Activated naive CD8-positive, alpha-beta T cell (primary cell): ENCODE results near the gene SEC14L5.
A peak's percentile ranks its signal among the peaks of the same experiment; 100 is the strongest.

Experiments used
- H3K27ac Mint-ChIP-seq: one replicate; pipeline ENCODE4 v1.8.0; 2021; ENCODE audit warnings: mixed read lengths
- H3K27me3 Mint-ChIP-seq: one replicate; pipeline ENCODE4 v1.8.0; 2021; ENCODE audit warnings: mixed read lengths
- H3K36me3 Mint-ChIP-seq: one replicate; pipeline ENCODE4 v1.8.0; 2021; ENCODE audit warnings: mixed read lengths
- H3K4me1 Mint-ChIP-seq: one replicate; pipeline ENCODE4 v1.8.0; 2021; ENCODE audit warnings: low read depth, mixed read lengths
- H3K4me3 Mint-ChIP-seq: one replicate; pipeline ENCODE4 v1.8.0; 2021; ENCODE audit warnings: mild to moderate bottlenecking, mixed read lengths
- H3K9me3 Mint-ChIP-seq: one replicate; pipeline ENCODE4 v1.8.0; 2021; ENCODE audit warnings: low read depth, mixed read lengths

SEC14L5 gene

DNA sequence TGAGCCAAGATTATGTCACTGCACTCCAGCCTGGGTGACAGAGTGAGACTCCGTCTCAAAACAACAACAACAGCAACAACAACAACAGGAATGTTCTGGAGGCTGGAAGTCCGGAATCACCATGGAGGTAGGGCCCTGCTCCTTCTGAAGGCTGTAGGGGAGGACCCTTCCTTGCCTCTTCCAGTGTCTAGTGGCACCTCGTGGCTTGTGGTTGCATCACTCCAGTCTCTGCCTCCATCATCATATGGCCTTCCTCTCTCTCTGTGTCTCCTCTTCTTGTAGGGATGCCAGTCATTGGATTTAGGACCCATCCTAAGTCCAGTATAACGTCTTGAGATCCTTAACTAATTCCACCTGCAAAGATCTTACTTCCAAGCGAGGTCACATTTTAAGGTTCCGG is 61.6 kb downstream of the SEC14L5 start:
- H3K36me3 Mint-ChIP-seq = no peaks in the 10 kb centered on the region
- H3K27me3 Mint-ChIP-seq = peaks cover 2% of the 10 kb centered on the region
- no peaks in the 10 kb centered on the region for H3K4me1 Mint-ChIP-seq
- H3K27ac Mint-ChIP-seq = no peak overlapping the region
- H3K4me3 Mint-ChIP-seq = no peak overlapping the region
- H3K9me3 Mint-ChIP-seq = no peaks in the 10 kb centered on the region

DNA sequence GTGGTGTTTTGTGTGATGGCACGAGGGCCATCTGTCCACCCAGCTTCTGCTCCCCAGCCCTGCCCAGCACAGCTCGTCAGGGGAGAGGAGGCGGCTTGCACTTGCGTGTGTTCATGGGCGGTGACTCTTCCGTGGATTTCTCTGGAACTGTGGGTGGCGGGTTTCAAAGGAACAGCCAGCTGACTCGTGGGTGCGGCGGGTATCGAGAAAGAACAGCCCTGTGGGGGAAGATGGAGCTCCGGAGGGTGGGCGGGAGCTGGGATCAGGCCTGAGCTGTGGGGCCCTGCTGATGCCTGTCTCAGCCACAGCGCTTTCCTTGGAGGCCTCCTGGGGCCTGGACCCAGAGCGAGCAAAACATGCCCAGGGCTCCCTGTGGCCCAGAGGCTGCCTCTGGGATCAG is 62.4 kb downstream of the SEC14L5 start:
- no peak overlapping the region for H3K27ac Mint-ChIP-seq
- no peak overlapping the region for H3K4me3 Mint-ChIP-seq
- no peaks in the 10 kb centered on the region for H3K4me1 Mint-ChIP-seq
- H3K27me3 Mint-ChIP-seq = peaks cover 2% of the 10 kb centered on the region
- no peaks in the 10 kb centered on the region for H3K9me3 Mint-ChIP-seq
- no peaks in the 10 kb centered on the region for H3K36me3 Mint-ChIP-seq

DNA sequence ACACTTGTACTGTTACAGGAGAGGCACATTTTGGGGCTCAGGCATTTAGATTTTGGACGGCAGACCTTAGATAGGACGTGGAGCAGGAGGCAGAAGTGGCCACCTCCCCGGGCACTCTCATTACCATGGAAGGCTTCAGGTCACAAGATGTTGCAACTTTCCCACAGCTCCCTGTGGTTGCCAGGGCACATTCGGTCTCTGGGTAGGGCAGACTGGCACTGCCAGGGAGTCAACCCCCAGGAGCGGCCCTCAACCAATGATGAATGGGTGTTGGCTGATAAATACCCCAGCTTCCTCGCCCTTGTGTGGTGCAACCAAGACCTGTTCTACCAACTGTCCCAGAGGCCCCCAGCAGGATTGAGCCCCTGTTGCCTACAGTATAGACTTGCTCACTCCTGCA is 64.4 kb downstream of the SEC14L5 start:
- H3K4me1 Mint-ChIP-seq = no peaks in the 10 kb centered on the region
- H3K27me3 Mint-ChIP-seq = peaks cover 2% of the 10 kb centered on the region
- no peaks in the 10 kb centered on the region for H3K36me3 Mint-ChIP-seq
- no peaks in the 10 kb centered on the region for H3K9me3 Mint-ChIP-seq
- H3K27ac Mint-ChIP-seq = no peak overlapping the region
- no peak overlapping the region for H3K4me3 Mint-ChIP-seq

DNA sequence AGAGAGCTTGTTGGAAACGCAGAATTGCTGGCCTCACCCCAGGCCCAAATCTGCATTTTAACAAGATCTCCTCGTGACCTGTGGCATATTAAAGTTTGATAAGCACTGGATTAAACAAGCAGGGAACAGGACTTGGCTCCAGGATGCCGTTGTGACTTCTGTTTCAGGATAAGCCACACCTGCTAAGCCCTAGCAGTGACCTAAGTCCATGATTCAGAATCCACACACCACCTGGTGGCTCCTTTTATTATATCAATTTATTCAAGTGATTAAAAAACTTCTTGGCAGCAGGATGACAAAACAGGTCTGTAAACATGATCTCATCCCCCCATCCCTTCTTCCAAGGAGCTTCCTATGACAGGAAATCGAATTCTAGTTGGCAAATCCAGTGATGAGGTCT is 66.5 kb downstream of the SEC14L5 start:
- Mint-ChIP-seq H3K27ac (no peak overlapping the region), H3K36me3 (no peaks in the 10 kb centered on the region), H3K9me3 (no peaks in the 10 kb centered on the region), H3K4me1 (no peaks in the 10 kb centered on the region), H3K27me3 (peaks cover 2% of the 10 kb centered on the region), H3K4me3 (no peak overlapping the region)

DNA sequence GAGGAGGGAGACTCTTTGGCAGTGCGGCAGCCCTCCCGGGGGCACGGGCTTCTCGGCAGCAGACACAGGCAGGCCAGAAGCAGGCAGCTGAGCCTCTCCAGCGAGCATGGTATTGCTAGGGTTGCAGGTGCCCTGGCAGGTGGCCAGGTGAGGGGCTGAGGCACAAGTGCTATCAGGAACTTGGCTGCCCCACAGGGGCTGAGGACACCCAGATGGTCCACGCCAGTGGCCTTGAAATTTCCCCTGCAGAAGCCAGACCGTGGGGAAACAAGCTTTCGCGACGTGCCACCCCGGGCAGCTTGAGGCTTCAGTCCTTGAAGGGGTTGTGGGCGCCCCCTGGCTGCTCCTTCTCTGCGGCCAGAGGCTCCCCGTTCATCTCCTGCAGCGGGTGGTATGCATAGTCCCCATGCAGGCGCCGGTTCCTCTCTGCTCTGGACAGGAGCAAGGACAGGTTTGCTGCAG is 67.1 kb downstream of the SEC14L5 start:
- Mint-ChIP-seq H3K4me1 (no peaks in the 10 kb centered on the region), H3K27me3 (no peaks in the 10 kb centered on the region), H3K27ac (no peak overlapping the region), H3K36me3 (no peaks in the 10 kb centered on the region), H3K9me3 (no peaks in the 10 kb centered on the region), H3K4me3 (no peak overlapping the region)

GRCh38 chr16:5026664-5027063 is 68.5 kb downstream of the SEC14L5 start:
- no peak overlapping the region for H3K4me3 Mint-ChIP-seq
- no peaks in the 10 kb centered on the region for H3K36me3 Mint-ChIP-seq
- H3K4me1 Mint-ChIP-seq = no peaks in the 10 kb centered on the region
- H3K27ac Mint-ChIP-seq = no peak overlapping the region
- no peaks in the 10 kb centered on the region for H3K27me3 Mint-ChIP-seq
- H3K9me3 Mint-ChIP-seq = no peaks in the 10 kb centered on the region

DNA sequence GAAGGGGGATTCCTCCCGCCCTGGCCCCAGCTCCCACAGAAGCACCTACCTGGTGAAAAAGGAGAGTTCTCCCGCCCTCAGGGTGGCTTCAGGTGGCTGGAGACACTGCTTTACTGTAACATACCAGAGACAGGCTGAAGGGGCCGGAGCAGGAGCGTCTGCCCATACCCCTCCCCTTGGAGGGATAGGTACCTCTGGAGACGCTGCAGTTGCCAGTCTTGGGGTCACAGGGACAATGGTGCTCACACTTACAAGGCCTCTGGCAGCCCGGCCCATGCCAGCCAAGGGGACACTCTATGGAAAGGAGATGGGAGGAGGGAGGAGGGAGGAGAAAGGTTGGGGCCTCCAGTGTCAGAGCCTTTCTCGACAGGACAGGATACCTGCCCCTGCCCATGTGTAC is 69.0 kb downstream of the SEC14L5 start:
- Mint-ChIP-seq H3K4me3 (no peak overlapping the region), H3K27ac (no peak overlapping the region), H3K9me3 (no peaks in the 10 kb centered on the region), H3K27me3 (no peaks in the 10 kb centered on the region), H3K36me3 (no peaks in the 10 kb centered on the region), H3K4me1 (peaks cover 3% of the 10 kb centered on the region)

DNA sequence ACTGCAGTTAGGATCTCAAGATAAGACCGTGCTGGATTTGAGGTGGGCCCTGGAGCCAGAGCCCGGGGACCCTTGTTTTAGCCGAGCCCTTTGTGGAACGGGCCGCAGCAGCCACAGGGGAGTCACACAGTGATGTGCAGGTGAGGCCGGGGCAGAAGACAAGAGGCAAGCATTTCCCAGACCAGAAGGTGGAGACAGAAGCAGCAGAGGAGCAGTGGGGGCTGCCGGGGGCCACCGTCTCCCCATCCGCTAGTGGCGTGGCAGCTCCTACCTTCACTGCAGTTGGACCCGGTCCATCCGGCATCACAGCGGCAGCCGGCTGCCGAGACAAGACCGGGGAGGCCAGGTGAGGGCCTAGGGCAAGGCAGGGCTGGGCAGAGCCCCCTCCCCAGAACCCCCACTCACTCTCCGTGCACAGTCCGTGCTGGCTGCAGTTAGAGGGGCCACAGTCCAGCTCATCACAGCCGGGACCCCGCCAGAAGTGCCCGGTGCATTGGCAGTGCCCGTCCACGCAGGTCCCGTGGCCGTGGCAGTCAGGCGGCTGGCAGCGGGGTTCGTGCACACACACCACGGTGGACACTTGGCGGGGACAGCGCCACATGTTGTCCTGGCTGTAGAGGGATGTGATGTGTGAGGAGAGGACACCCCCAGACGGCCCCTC is 69.6 kb downstream of the SEC14L5 start:
- no peak overlapping the region for H3K4me3 Mint-ChIP-seq
- no peak overlapping the region for H3K27ac Mint-ChIP-seq
- H3K9me3 Mint-ChIP-seq = no peaks in the 10 kb centered on the region
- peaks cover 7% of the 10 kb centered on the region for H3K4me1 Mint-ChIP-seq
- no peaks in the 10 kb centered on the region for H3K27me3 Mint-ChIP-seq
- no peaks in the 10 kb centered on the region for H3K36me3 Mint-ChIP-seq

- H3K4me3 Mint-ChIP-seq = no peak overlapping the region
- H3K9me3 Mint-ChIP-seq = no peaks in the 10 kb centered on the region
- H3K27me3 Mint-ChIP-seq = no peaks in the 10 kb centered on the region
- H3K27ac Mint-ChIP-seq = no peak overlapping the region
- H3K4me1 Mint-ChIP-seq = peaks cover 12% of the 10 kb centered on the region
- no peaks in the 10 kb centered on the region for H3K36me3 Mint-ChIP-seq
Observed at GRCh38 chr16:5028950-5029475, 70.9 kb downstream of the SEC14L5 start.

DNA sequence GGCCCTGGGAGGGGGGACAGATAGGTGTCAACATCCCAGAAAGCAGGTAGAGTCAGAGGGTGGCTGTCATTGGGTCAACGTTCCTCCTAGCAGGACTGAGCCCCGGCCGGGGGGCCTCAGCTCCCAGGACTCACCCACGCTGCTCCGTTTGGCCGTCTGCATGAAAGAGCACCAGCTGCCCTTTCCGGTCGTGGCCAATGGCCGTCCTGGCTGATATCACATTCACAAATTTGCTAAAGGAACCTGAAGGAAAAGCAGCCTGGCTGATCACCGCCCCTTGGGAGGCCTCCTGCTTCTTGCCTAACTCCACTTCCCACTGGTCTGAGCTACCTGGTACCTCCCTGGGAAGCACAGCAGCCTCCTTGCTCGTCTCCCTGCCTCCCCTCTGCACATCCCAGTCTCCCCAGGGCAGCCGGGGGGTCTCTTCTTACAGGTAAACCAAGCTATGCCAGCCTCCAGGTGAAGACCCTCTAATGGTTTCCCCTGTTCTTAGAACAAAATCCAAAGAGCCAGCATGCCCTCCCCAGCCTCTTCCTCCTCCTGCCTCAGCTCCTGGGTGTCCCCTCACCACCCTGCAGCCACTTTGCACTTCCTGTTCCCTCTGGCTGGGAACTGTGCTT is 72.2 kb downstream of the SEC14L5 start:
- no peak overlapping the region for H3K4me3 Mint-ChIP-seq
- no peaks in the 10 kb centered on the region for H3K36me3 Mint-ChIP-seq
- H3K27ac Mint-ChIP-seq = no peak overlapping the region
- no peaks in the 10 kb centered on the region for H3K9me3 Mint-ChIP-seq
- peaks cover 19% of the 10 kb centered on the region for H3K4me1 Mint-ChIP-seq
- no peaks in the 10 kb centered on the region for H3K27me3 Mint-ChIP-seq

DNA sequence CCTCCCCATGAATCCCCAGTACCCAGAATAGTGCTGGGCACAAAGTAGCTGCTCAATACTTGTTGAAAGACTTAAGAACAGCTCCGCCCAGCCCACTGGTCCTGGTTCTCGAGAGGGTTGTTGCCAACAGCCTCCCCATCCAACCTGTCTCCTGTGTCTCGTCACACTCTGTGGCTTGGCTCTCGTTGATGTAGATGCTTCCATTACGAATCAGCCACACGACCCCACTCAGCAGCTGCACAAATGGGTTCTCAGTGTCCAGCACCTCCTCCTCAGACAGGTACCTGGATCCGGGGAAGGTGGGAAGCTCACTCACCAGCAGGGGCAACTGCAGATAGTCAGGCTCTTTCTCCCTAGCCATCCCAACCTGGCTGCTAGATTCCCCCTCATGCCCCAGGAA is 73.5 kb downstream of the SEC14L5 start:
- no peaks in the 10 kb centered on the region for H3K27me3 Mint-ChIP-seq
- H3K27ac Mint-ChIP-seq = no peak overlapping the region
- no peaks in the 10 kb centered on the region for H3K36me3 Mint-ChIP-seq
- no peaks in the 10 kb centered on the region for H3K9me3 Mint-ChIP-seq
- H3K4me3 Mint-ChIP-seq = peak overlapping the region; percentile 46
- peaks cover 19% of the 10 kb centered on the region for H3K4me1 Mint-ChIP-seq

GRCh38 chr16:5032748-5033167 is 74.6 kb downstream of the SEC14L5 start:
- peak overlapping the region; percentile 9 for H3K27ac Mint-ChIP-seq
- H3K4me1 Mint-ChIP-seq = peaks cover 19% of the 10 kb centered on the region
- peak overlapping the region; percentile 87 for H3K4me3 Mint-ChIP-seq
- H3K9me3 Mint-ChIP-seq = no peaks in the 10 kb centered on the region
- no peaks in the 10 kb centered on the region for H3K27me3 Mint-ChIP-seq
- no peaks in the 10 kb centered on the region for H3K36me3 Mint-ChIP-seq

- Mint-ChIP-seq H3K27ac (peak within 1 kb of the TSS; percentile 87), H3K27me3 (no peaks in the 10 kb centered on the region), H3K4me3 (peak within 1 kb of the TSS; percentile 87), H3K4me1 (peaks cover 19% of the 10 kb centered on the region), H3K36me3 (no peaks in the 10 kb centered on the region), H3K9me3 (no peaks in the 10 kb centered on the region)
Observed at GRCh38 chr16:5033256-5034166, 75.4 kb downstream of the SEC14L5 start, which contains the start of gene NAGPA. Gene NAGPA, minus strand, starts transcription at chr16:5033935. Its CDS starts 21 bp downstream, at chr16:5033914.

GRCh38 chr16:5034167-5034523 is 76.0 kb downstream of the SEC14L5 start:
- Mint-ChIP-seq H3K36me3 (no peaks in the 10 kb centered on the region), H3K9me3 (no peaks in the 10 kb centered on the region), H3K27me3 (no peaks in the 10 kb centered on the region), H3K27ac (peak overlapping the region; percentile 87), H3K4me3 (peak overlapping the region; percentile 87), H3K4me1 (peaks cover 19% of the 10 kb centered on the region)

- no peaks in the 10 kb centered on the region for H3K9me3 Mint-ChIP-seq
- H3K27ac Mint-ChIP-seq = no peak overlapping the region
- H3K36me3 Mint-ChIP-seq = no peaks in the 10 kb centered on the region
- peaks cover 19% of the 10 kb centered on the region for H3K4me1 Mint-ChIP-seq
- H3K4me3 Mint-ChIP-seq = no peak overlapping the region
- no peaks in the 10 kb centered on the region for H3K27me3 Mint-ChIP-seq
Observed at GRCh38 chr16:5035909-5036227, 77.7 kb downstream of the SEC14L5 start.
